GM23338 (cell line): ENCODE measurements around the gene CMTR1. TPM values are rescaled to one million over a fixed set of nuclear protein-coding genes. Genes with fewer than 3 reads are reported as not detected.

Experiments
- ATAC-seq: fragments of 200-7000 bp; cut with Tn5 transposase; 3 replicates; pipeline ENCODE4 v1.9.1; 2020
- DNase-seq: peaks from one replicate; pipeline ENCODE4 v3.0.0-alpha.2; 2015; ENCODE audit warnings: low spot score
- H2AFZ ChIP-seq: fragments of 200-600 bp; sonication (generic); 2 replicates; pipeline ENCODE4 v1.8.0; 2016; ENCODE audit warnings: antibody characterized with exemption, mild to moderate bottlenecking, moderate library complexity
- H3F3A ChIP-seq: fragments of 200-600 bp; sonication (generic); replicated peaks from 2 replicates; pipeline ENCODE4 v1.8.0; 2017; ENCODE audit warnings: antibody characterized with exemption, mixed run types, low read depth
- H3K27ac ChIP-seq: fragments of 200-600 bp; sonication (generic); 2 replicates; pipeline ENCODE4 v1.6.1; 2016; ENCODE audit warnings: low read depth
- H3K27me3 ChIP-seq: fragments of 200-600 bp; sonication (generic); 2 replicates; pipeline ENCODE4 v1.8.0; 2016; ENCODE audit warnings: mild to moderate bottlenecking, mixed run types, moderate library complexity; ENCODE audit not compliant: insufficient read depth
- H3K36me3 ChIP-seq: fragments of 200-600 bp; sonication (generic); 2 replicates; pipeline ENCODE4 v1.8.0; 2016; ENCODE audit warnings: mild to moderate bottlenecking; ENCODE audit not compliant: insufficient read depth
- H3K4me1 ChIP-seq: fragments of 200-600 bp; sonication (generic); 2 replicates; pipeline ENCODE4 v1.8.0; 2016; ENCODE audit warnings: mild to moderate bottlenecking, moderate library complexity; ENCODE audit not compliant: insufficient read depth
- H3K4me2 ChIP-seq: fragments of 200-600 bp; sonication (generic); 2 replicates; pipeline ENCODE4 v1.7.1; 2017; ENCODE audit warnings: mixed run types
- H3K4me3 ChIP-seq: fragments of 200-600 bp; sonication (generic); 2 replicates; pipeline ENCODE4 v1.6.1; 2016; ENCODE audit warnings: mixed run types
- H3K79me2 ChIP-seq: fragments of 200-600 bp; sonication (generic); replicated peaks from 2 replicates; pipeline ENCODE4 v1.8.0; 2017; ENCODE audit warnings: mild to moderate bottlenecking; ENCODE audit not compliant: insufficient read depth
- H3K9me2 ChIP-seq: fragments of 200-600 bp; sonication (generic); 2 replicates; pipeline ENCODE4 v1.8.0; 2017; ENCODE audit not compliant: insufficient read depth
- H4K20me1 ChIP-seq: fragments of 200-600 bp; sonication (generic); replicated peaks from 2 replicates; pipeline ENCODE4 v1.8.0; 2017; ENCODE audit warnings: mild to moderate bottlenecking; ENCODE audit not compliant: insufficient read depth
- H3K27ac Mint-ChIP-seq: 2 replicates; pipeline ENCODE4 v1.8.0; 2020; ENCODE audit warnings: inconsistent platforms, mild to moderate bottlenecking, moderate library complexity, mixed read lengths
- H3K27me3 Mint-ChIP-seq: 3 replicates; pipeline ENCODE4 v1.8.0; 2022; ENCODE audit warnings: low read depth, mild to moderate bottlenecking, moderate library complexity, mixed read lengths, inconsistent platforms; ENCODE audit not compliant: insufficient read depth, poor library complexity
- H3K36me3 Mint-ChIP-seq: 3 replicates; pipeline ENCODE4 v1.8.0; 2021; ENCODE audit warnings: low read depth, mild to moderate bottlenecking, inconsistent platforms, moderate library complexity, mixed read lengths
- H3K4me1 Mint-ChIP-seq: 3 replicates; pipeline ENCODE4 v1.8.0; 2020; ENCODE audit warnings: mild to moderate bottlenecking, inconsistent platforms, mixed read lengths
- H3K4me3 Mint-ChIP-seq: 3 replicates; pipeline ENCODE4 v1.8.0; 2021; ENCODE audit warnings: moderate library complexity, mild to moderate bottlenecking, inconsistent platforms, mixed read lengths
- H3K9me3 Mint-ChIP-seq: 3 replicates; pipeline ENCODE4 v1.8.0; 2020; ENCODE audit warnings: moderate library complexity, mild to moderate bottlenecking, inconsistent platforms, mixed read lengths
- CREB1 ChIP-seq: fragments of 250-450 bp; sonication (Bioruptor Pico); IDR thresholded peaks from 2 replicates; pipeline ENCODE4 v1.5.0; 2020; ENCODE audit warnings: low read depth, mild to moderate bottlenecking, moderate library complexity
- CTCF ChIP-seq, 2 experiments: fragments of 200-600 bp in 1 of 2; sonication (generic) in 1 of 2; conservative IDR thresholded peaks; 2 replicates each; pipeline versions ENCODE4 v1.5.1 to v1.6.1; 2016 to 2017; ENCODE audit warnings: antibody characterized with exemption in 2 of 2, low read depth in 2 of 2, mild to moderate bottlenecking in 2 of 2, moderate library complexity in 1 of 2
- ETS1 ChIP-seq: IDR thresholded peaks from 2 replicates; pipeline ENCODE4 v1.6.1; 2016; ENCODE audit warnings: antibody characterized with exemption
- EZH2 ChIP-seq: fragments of 200-600 bp; sonication (generic); IDR thresholded peaks from one replicate; pipeline ENCODE4 v1.8.0; 2017; ENCODE audit warnings: antibody characterized with exemption, mild to moderate bottlenecking, low read depth; ENCODE audit not compliant: unreplicated experiment
- EZH2phosphoT487 ChIP-seq: fragments of 200-600 bp; sonication (generic); IDR thresholded peaks from one replicate; pipeline ENCODE4 v1.8.1; 2018; ENCODE audit warnings: antibody characterized with exemption; ENCODE audit not compliant: unreplicated experiment
- JUNB ChIP-seq: IDR thresholded peaks from one replicate; pipeline ENCODE4 v1.6.1; 2016; ENCODE audit warnings: antibody characterized with exemption; ENCODE audit not compliant: unreplicated experiment
- NANOG ChIP-seq: IDR thresholded peaks from 2 replicates; pipeline ENCODE4 v1.6.1; 2016; ENCODE audit warnings: antibody characterized with exemption, borderline replicate concordance
- POLR2AphosphoS5 ChIP-seq: IDR thresholded peaks from 2 replicates; pipeline ENCODE4 v1.6.1; 2016; ENCODE audit warnings: antibody characterized with exemption, low read depth
- REST ChIP-seq: IDR thresholded peaks from one replicate; pipeline ENCODE4 v1.6.1; 2018; ENCODE audit warnings: antibody characterized with exemption; ENCODE audit not compliant: unreplicated experiment
- STAT1 ChIP-seq: IDR thresholded peaks from one replicate; pipeline ENCODE4 v1.6.1; 2016; ENCODE audit warnings: antibody characterized with exemption; ENCODE audit not compliant: unreplicated experiment
- ZNF114 ChIP-seq: fragments of 250-450 bp; sonication (Bioruptor Pico); IDR thresholded peaks from 2 replicates; pipeline ENCODE4 v1.5.0; 2020; ENCODE audit warnings: mild to moderate bottlenecking, moderate library complexity
- ZNF331 ChIP-seq: fragments of 250-450 bp; sonication (Bioruptor Pico); IDR thresholded peaks from 2 replicates; pipeline ENCODE4 v1.5.0; 2020; ENCODE audit warnings: low read depth, mild to moderate bottlenecking, moderate library complexity
- ZNF462 ChIP-seq: fragments of 250-450 bp; sonication (Bioruptor Pico); IDR thresholded peaks from 2 replicates; pipeline ENCODE4 v1.5.0; 2020; ENCODE audit warnings: mild to moderate bottlenecking, moderate library complexity
- polyA plus RNA-seq: library from polyadenylated mRNA; unstranded; fragments of >200 nt; fragmentation: Nextera tagmentation; extraction: Ambion mirVana; gene quantifications from 2 replicates; pipeline ENCODE4 v1.2.1, GENCODE V29; 2016
- total RNA-seq: library from RNA; depleted of rRNA; stranded (reverse); fragments of >200 nt; shearing (Covaris generic); gene quantifications from 2 replicates; pipeline ENCODE4 v1.2.3, GENCODE V29; 2014

Gene CMTR1
- total and polyA plus RNA-seq, 2 experiments from 2014 or later: 7.3 to 36.4 TPM

GRCh38 chr6:37418722-37419121, 14.3 kb upstream of the CMTR1 start:
- no peak for TF ChIP-seq ZNF331 (CRISPR knock-in tag)
- no peak for TF ChIP-seq CREB1
- no peak for TF ChIP-seq POLR2AphosphoS5
- no peak for TF ChIP-seq NANOG
- no peak for TF ChIP-seq REST
- TF ChIP-seq ETS1: no peak
- TF ChIP-seq ZNF114 (CRISPR knock-in tag): no peak
- TF ChIP-seq EZH2phosphoT487: no peak
- no peak for TF ChIP-seq STAT1
- no peak for TF ChIP-seq EZH2
- TF ChIP-seq CTCF (conservative IDR thresholded peaks at IDR 0.05; ENCODE audit: low read depth in 2 of 2): no peak
- no peak for TF ChIP-seq JUNB
- TF ChIP-seq ZNF462 (CRISPR knock-in tag): no peak
- H3K27ac Mint-ChIP-seq: no peak overlapping the region
- no peaks in the 10 kb centered on the region for H3K4me1 ChIP-seq
- H3K27ac ChIP-seq: no peak overlapping the region
- DNase-seq: no peak
- H3K9me2 ChIP-seq: no peaks in the 10 kb centered on the region
- no peak overlapping the region for H3K4me2 ChIP-seq
- no peak overlapping the region for H3K4me3 ChIP-seq
- H4K20me1 ChIP-seq: no peaks in the 10 kb centered on the region
- no peak overlapping the region for H2AFZ ChIP-seq
- H3K79me2 ChIP-seq: no peaks in the 10 kb centered on the region
- no peaks in the 10 kb centered on the region for H3K27me3 ChIP-seq
- no peak for ATAC-seq
- no peaks in the 10 kb centered on the region; the same call in 1 of the 3 replicates for H3K9me3 Mint-ChIP-seq
- no peaks in the 10 kb centered on the region for H3K36me3 ChIP-seq
- no peaks in the 10 kb centered on the region for H3F3A ChIP-seq
- H3K4me3 Mint-ChIP-seq: no peak overlapping the region
- no peaks in the 10 kb centered on the region for H3K27me3 Mint-ChIP-seq
- no peaks in the 10 kb centered on the region for H3K4me1 Mint-ChIP-seq
- H3K36me3 Mint-ChIP-seq: no peaks in the 10 kb centered on the region
